GM13976 (cell line): Measurements from ENCODE around the gene GAB3.
A peak's percentile ranks its signal among the peaks of the same experiment; 100 is the strongest.

Experiments
- DNase-seq: peaks from one replicate; pipeline ENCODE4 v3.0.0; 2012; ENCODE audit warnings: low spot score
- CTCF ChIP-seq: IDR thresholded peaks from 2 replicates; pipeline ENCODE4 v1.5.1; 2012; ENCODE audit warnings: borderline replicate concordance, mild to moderate bottlenecking; ENCODE audit not compliant: insufficient read depth; ENCODE audit errors: extremely low read depth, missing control alignments, control extremely low read depth
- in situ Hi-C: fragments of 300-500 bp; cut with MboI; formaldehyde crosslinking; loops from one replicate; pipeline ENCODE4 v1.12.0; 2022; ENCODE audit warnings: low sequenced_read_pairs, mixed read lengths, inconsistent platforms; ENCODE audit not compliant: unreplicated experiment

The GAB3 gene

GRCh38 chrX:154715825-154716224 lies 35.1 kb downstream of the GAB3 start:
- in situ Hi-C loops = no loop called here
- no peak for DNase-seq
- TF ChIP-seq CTCF = no peak

DNA sequence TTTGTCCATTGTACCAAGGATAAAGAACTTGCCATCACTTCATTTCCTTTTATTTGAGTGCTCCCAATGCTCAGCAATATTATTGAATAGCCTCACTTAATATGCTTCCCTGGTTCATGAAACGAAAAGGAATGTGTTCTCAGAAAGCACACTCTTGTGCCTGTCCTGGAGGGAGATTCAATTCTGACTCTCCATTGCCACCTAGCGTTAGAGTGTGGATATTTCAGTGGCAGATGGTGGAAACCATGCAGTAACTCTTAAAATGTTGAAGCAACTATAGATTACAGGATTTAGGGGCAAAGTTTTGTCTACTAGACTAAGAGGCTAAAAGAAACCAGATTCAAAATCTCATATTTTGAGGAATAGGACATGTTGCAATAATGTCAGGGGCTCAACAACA lies 36.0 kb downstream of the GAB3 start:
- in situ Hi-C loops = no loop called here
- peak; percentile 58 for DNase-seq
- peak; percentile 77 for TF ChIP-seq CTCF

DNA sequence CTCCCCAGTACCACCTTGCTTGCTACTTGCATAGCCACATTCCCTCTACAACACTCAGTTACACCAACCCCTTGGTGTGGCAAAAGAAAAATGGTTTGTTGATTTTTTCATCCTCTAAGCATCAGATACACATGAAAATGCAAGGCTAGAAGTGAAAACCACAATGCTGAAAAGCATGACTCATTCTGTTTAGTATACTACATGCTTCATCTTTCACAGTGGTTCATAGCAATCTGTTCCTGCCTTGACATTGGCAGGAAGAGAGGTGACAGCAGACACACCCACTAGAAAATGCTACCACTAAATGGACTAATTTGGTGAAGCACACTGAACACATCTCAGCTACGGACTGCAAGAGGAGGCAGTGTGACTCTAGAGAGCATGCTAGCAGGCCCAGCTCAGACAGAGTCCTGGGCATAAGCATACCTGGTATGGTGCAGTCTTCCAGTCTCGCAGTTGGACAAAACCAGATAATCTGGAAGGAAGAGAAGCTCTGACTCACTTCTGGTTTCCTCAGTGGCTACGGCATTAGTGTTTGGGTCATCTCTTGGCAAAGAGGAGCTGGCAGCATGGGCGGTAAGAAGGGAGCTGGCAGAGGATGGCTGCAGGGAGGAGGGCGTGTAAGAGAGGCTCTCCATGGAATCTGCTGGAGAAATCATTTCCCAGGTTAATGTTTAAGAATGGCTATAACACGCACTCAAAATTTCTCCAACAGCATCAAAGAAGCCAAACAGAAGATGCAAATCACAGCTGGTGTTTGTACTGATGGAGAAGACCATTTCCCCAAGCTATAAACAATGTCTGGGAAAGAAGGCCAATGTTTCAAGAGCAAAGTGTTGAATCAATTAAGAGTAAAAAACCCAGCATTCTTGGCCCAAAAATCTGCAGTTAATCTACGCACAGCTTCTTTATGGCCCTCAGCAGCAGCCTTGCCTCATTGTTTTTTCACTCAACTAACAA lies 37.8 kb downstream of the GAB3 start:
- in situ Hi-C loops = no loop called here
- TF ChIP-seq CTCF = no peak

GRCh38 chrX:154711264-154711663 lies 39.6 kb downstream of the GAB3 start:
- in situ Hi-C loops = no loop called here
- TF ChIP-seq CTCF = no peak
- no peak for DNase-seq

More for the DNA sequence above, 37.8 kb downstream of the GAB3 start:
- peak; percentile 58 for DNase-seq

GRCh38 chrX:154710309-154710708 lies 40.6 kb downstream of the GAB3 start:
- no peak for TF ChIP-seq CTCF
- no peak for DNase-seq
- in situ Hi-C loops = no loop called here

- no peak for TF ChIP-seq CTCF
- in situ Hi-C loops = no loop called here
- DNase-seq = no peak
Measured at GRCh38 chrX:154698630-154699248, 52.1 kb downstream of the GAB3 start.
